ENCODE data around the gene GHDC.
"Not testable (repeated sequence)": the region's sequence is repeated elsewhere in the genome, so short reads cannot be mapped to it uniquely, and the experiment has no call there.

Gene GHDC

GRCh38 chr17:42202696-42203095 is 8.4 kb upstream of the GHDC start:
- no peak for FAIRE-seq

- FAIRE-seq: no peak
These were observed 7.9 kb upstream of the GHDC start for GRCh38 chr17:42202159-42202558.

- FAIRE-seq: no peak
These were observed 7.1 kb upstream of the GHDC start for GRCh38 chr17:42201458-42201772.

- no peak for FAIRE-seq
These were observed 6.6 kb upstream of the GHDC start for GRCh38 chr17:42200706-42201457.

GRCh38 chr17:42199416-42200011 is 5.2 kb upstream of the GHDC start:
- FAIRE-seq: no peak

GRCh38 chr17:42198897-42199296 is 4.6 kb upstream of the GHDC start:
- FAIRE-seq: no peak

GRCh38 chr17:42197564-42198156 is 3.4 kb upstream of the GHDC start:
- no peak for FAIRE-seq

- FAIRE-seq: no peak
These were observed 902 bp downstream of the GHDC start for GRCh38 chr17:42193216-42193968.

GRCh38 chr17:42192189-42193126 is 1.8 kb downstream of the GHDC start:
- no peak for FAIRE-seq

GRCh38 chr17:42191275-42191608 is 3.1 kb downstream of the GHDC start:
- FAIRE-seq: no peak

GRCh38 chr17:42190491-42191274 is 3.6 kb downstream of the GHDC start:
- no peak for FAIRE-seq

GRCh38 chr17:42189651-42189965 is 4.7 kb downstream of the GHDC start:
- FAIRE-seq: no peak

GRCh38 chr17:42188749-42189650 is 5.3 kb downstream of the GHDC start:
- no peak for FAIRE-seq

- FAIRE-seq: no peak
These were observed 6.5 kb downstream of the GHDC start for GRCh38 chr17:42187833-42188232.

GRCh38 chr17:42186191-42186590 is 8.1 kb downstream of the GHDC start:
- not testable (repeated sequence) for FAIRE-seq

GRCh38 chr17:42185621-42185930 is 8.7 kb downstream of the GHDC start:
- no peak for FAIRE-seq

GRCh38 chr17:42184713-42185620 is 9.3 kb downstream of the GHDC start, which contains the start of gene HCRT:
Gene HCRT, minus strand, starts transcription at chr17:42185452. Its CDS starts 87 bp downstream, at chr17:42185365.
- no peak for FAIRE-seq

GRCh38 chr17:42183741-42184711 is 10.3 kb downstream of the GHDC start:
- FAIRE-seq: no peak
